ENCODE data around the gene PLCB3. TPM values are rescaled to one million over a fixed set of nuclear protein-coding genes. Genes with fewer than 3 reads are reported as not detected.

Gene PLCB3
- total and polyA plus RNA-seq, 9 donors = 9.9 to 17.6 (median 12.9) TPM

DNA sequence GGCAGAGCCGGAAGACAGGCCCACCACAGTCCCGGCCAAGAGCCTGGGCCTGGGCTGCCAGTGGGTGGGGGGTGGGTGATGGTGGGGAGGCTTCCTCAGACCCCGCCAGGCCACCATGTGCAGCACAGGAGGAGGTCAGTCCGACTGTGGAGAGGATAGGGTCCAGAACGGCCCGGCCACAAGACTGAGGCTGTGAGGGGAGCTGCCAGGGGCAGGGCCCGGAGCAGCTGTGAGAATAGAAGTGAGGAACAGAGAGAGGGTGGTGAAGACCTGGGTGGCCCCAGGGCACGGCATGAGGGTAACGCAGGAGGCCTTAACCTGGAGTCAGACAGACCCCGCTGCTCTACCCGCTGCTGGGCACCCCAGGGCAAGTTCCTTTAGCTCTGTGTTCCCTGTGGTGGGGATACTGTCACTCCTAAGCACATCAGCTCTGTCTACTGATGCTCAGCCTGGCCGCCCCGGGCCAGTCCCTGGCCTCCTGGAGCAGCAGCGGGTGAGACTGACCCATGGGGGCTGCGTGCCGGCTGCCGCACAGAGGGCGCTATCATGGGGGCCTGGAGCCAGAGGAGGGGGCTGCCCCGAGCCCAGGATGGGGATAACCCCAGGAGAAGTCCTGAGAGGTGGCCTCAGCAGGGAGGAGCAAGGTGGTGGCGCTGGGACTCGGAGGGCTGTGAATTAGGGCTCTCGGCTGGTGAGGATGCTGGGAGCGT is 43.1 kb upstream of the PLCB3 start:
- 71% methylated on average over 17 of the region's 23 CpGs for WGBS (ENCODE audit: insufficient coverage)
- Histone ChIP-seq H3K27me3 (ENCODE audit: control insufficient read depth, insufficient read depth, low read length) (no peaks in the 10 kb centered on the region), H3K36me3 (ENCODE audit: control insufficient read depth, insufficient read depth, low read length) (peaks cover 33% of the 10 kb centered on the region), H3K27ac (ENCODE audit: low read length) (peak overlapping the region; percentile 94), H3K4me3 (ENCODE audit: low read length) (peak overlapping the region; percentile 20), H3K9me3 (replicated peaks; ENCODE audit: control insufficient read depth, low read depth, low read length) (no peaks in the 10 kb centered on the region), H3K4me1 (ENCODE audit: control insufficient read depth, insufficient read depth, low read length) (peaks cover 59% of the 10 kb centered on the region)
- peak; percentile 33 for DNase-seq

DNA sequence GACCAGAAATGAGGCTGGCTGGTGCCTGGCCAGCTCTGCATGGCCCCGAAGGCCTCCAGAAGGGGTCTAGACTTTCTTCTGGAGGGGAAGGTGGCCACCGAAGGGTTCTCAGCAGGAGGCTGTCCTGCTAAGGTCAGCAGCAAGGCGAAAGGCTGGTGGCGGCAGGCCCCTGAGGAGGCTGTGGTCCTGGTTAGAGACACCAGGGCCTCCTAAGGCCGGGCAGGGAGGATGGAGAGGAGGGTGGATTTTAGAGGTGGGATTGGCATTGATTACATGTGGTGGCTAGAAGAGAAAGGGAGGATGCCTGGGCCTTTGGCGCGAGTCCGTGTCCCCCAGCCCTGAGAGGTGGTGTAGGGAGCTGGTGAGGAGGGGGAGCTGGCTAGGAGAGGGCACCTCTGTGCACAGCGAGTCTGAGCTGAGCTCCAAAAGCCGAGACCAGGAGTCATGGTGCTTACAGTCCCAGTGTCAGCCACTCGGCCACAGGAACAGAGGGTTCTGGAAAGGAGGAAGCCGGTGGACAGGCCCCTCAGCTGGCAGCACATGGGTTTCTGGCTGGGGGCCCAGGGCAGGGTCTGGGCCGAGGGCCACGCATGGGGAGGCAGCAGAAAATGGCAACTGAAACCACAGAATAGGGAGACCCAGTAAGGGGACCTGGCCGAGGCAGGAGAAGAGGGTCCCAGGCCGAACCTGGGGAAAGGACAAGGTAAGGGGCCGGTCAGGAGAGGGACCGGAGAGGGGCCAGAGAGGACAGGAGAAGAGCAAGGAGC is 42.4 kb upstream of the PLCB3 start:
- Histone ChIP-seq H3K4me1 (ENCODE audit: control insufficient read depth, insufficient read depth, low read length) (peaks cover 56% of the 10 kb centered on the region), H3K9me3 (replicated peaks; ENCODE audit: control insufficient read depth, low read depth, low read length) (no peaks in the 10 kb centered on the region), H3K4me3 (ENCODE audit: low read length) (no peak overlapping the region), H3K36me3 (ENCODE audit: control insufficient read depth, insufficient read depth, low read length) (peaks cover 26% of the 10 kb centered on the region), H3K27me3 (ENCODE audit: control insufficient read depth, insufficient read depth, low read length) (no peaks in the 10 kb centered on the region), H3K27ac (ENCODE audit: low read length) (peak overlapping the region; percentile 94)
- DNase-seq = peak; percentile 30
- 68% methylated on average over 18 of the region's 18 CpGs for WGBS (ENCODE audit: insufficient coverage)

DNA sequence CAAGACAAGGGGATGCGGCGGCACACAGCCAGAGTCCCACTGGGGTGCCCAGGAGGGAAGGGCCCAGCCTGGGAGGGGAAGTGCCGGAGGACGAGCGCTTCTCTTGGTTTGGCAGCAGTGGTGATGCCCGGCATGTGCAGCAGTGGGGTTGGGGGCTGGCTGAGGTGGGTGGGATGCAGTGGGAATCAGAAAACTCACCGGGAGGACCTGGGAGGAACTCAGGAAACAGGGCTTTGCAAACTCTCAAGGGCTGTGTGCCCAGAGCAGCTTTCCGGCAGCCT is 41.8 kb upstream of the PLCB3 start:
- Histone ChIP-seq H3K27me3 (ENCODE audit: control insufficient read depth, insufficient read depth, low read length) (no peaks in the 10 kb centered on the region), H3K36me3 (ENCODE audit: control insufficient read depth, insufficient read depth, low read length) (peaks cover 21% of the 10 kb centered on the region), H3K27ac (ENCODE audit: low read length) (no peak overlapping the region), H3K4me1 (ENCODE audit: control insufficient read depth, insufficient read depth, low read length) (peaks cover 50% of the 10 kb centered on the region), H3K4me3 (ENCODE audit: low read length) (no peak overlapping the region), H3K9me3 (replicated peaks; ENCODE audit: control insufficient read depth, low read depth, low read length) (no peaks in the 10 kb centered on the region)
- 83% methylated on average over 6 of the region's 8 CpGs for WGBS (ENCODE audit: insufficient coverage)
- no peak for DNase-seq

DNA sequence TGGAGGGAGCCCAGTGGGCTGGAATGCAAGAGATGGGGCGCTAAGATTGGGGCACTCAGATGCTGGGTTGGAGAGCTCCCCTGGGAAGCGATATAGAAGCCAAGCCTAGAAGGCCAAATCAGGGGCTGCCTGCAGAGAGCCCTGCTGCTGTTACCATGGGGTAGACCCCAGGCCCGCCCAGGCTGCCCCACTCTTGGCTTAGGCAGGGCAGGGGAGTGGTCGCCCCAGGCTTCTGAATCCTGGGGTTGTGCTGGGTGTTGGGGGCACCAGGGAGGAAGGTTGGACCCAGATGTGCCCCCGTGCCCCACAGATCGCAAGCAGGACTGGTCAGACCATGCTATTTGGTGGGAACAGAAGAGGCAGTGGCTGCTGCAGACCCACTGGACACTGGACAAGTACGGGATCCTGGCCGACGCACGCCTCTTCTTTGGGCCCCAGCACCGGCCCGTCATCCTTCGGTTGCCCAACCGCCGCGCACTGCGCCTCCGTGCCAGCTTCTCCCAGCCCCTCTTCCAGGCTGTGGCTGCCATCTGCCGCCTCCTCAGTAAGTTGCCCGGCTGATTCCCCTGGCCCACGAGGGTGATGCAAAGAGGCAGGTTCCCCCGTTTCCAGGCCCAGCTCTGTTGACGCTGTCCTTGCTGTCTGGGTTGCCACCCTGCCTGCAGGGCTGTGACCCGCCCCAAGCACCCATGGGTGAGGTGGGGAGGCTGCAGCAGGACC is 40.9 kb upstream of the PLCB3 start:
- DNase-seq = no peak
- no peaks in the 10 kb centered on the region for H3K9me3 ChIP-seq (replicated peaks; ENCODE audit: control insufficient read depth, low read depth, low read length)
- no peak overlapping the region for H3K27ac ChIP-seq (ENCODE audit: low read length)
- H3K4me3 ChIP-seq (ENCODE audit: low read length) = no peak overlapping the region
- 84% methylated on average over 23 of the region's 24 CpGs for WGBS (ENCODE audit: insufficient coverage)
- peaks cover 43% of the 10 kb centered on the region for H3K4me1 ChIP-seq (ENCODE audit: control insufficient read depth, insufficient read depth, low read length)
- no peaks in the 10 kb centered on the region for H3K27me3 ChIP-seq (ENCODE audit: control insufficient read depth, insufficient read depth, low read length)
- H3K36me3 ChIP-seq (ENCODE audit: control insufficient read depth, insufficient read depth, low read length) = peaks cover 16% of the 10 kb centered on the region

DNA sequence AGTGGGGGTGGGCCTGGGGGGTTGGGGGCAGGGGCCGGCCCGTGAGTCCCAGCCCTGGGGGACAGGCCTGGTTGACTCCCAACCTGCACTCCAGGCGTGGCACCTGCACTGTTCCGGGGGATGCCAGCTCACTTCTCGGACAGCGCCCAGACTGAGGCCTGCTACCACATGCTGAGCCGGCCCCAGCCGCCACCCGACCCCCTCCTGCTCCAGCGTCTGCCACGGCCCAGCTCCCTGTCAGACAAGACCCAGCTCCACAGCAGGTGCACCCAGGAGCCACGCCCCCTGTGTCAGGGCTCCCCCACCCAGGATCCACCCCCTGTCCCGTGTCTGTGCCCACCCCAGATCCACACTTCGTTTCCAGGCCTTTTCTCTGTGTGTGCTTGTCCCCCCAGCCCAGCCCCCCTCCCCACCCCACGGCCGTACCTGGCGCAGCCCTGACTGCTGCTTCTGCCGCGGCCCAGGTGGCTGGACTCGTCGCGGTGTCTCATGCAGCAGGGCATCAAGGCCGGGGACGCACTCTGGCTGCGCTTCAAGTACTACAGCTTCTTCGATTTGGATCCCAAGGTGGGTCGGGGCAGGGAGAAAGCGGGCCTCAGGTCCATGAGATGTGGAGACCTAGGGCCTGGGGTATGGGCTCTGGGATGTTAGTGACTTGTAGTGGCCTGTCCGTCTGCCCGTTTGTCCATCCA is 40.0 kb upstream of the PLCB3 start:
- Histone ChIP-seq H3K27me3 (ENCODE audit: control insufficient read depth, insufficient read depth, low read length) (no peaks in the 10 kb centered on the region), H3K27ac (ENCODE audit: low read length) (no peak overlapping the region), H3K9me3 (replicated peaks; ENCODE audit: control insufficient read depth, low read depth, low read length) (no peaks in the 10 kb centered on the region), H3K4me1 (ENCODE audit: control insufficient read depth, insufficient read depth, low read length) (peaks cover 38% of the 10 kb centered on the region), H3K4me3 (ENCODE audit: low read length) (no peak overlapping the region), H3K36me3 (ENCODE audit: control insufficient read depth, insufficient read depth, low read length) (peaks cover 8% of the 10 kb centered on the region)
- WGBS (ENCODE audit: insufficient coverage) = 78% methylated on average over 18 of the region's 30 CpGs
- no peak for DNase-seq

DNA sequence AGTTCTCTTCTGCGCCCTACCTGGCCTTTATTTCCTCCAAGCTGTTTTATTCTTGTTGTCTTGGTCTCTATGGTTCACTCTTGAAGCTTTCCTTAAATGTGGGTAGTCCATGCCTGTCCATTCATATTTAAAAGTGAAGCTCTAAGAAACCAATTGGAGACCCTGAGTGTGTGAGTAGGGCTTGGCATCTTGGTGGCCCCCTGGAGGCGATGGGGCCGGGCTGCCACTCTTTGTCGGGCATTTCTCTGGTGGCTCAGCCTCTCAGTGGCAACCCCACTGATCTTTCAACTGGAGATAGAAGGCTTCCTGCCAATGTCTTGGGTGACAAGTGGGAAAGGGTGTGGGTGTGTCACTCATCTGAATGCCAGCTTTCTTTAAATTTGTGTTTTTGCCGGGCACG is 34.5 kb upstream of the PLCB3 start:
- H3K4me1 ChIP-seq (ENCODE audit: control insufficient read depth, insufficient read depth, low read length) = peaks cover 16% of the 10 kb centered on the region
- H3K4me3 ChIP-seq (ENCODE audit: low read length) = no peak overlapping the region
- no peak overlapping the region for H3K27ac ChIP-seq (ENCODE audit: low read length)
- no peak for DNase-seq
- H3K36me3 ChIP-seq (ENCODE audit: control insufficient read depth, insufficient read depth, low read length) = peaks cover 14% of the 10 kb centered on the region
- no peaks in the 10 kb centered on the region for H3K27me3 ChIP-seq (ENCODE audit: control insufficient read depth, insufficient read depth, low read length)
- H3K9me3 ChIP-seq (replicated peaks; ENCODE audit: control insufficient read depth, low read depth, low read length) = no peaks in the 10 kb centered on the region
- 93% methylated on average over 3 of the region's 6 CpGs for WGBS (ENCODE audit: insufficient coverage)

DNA sequence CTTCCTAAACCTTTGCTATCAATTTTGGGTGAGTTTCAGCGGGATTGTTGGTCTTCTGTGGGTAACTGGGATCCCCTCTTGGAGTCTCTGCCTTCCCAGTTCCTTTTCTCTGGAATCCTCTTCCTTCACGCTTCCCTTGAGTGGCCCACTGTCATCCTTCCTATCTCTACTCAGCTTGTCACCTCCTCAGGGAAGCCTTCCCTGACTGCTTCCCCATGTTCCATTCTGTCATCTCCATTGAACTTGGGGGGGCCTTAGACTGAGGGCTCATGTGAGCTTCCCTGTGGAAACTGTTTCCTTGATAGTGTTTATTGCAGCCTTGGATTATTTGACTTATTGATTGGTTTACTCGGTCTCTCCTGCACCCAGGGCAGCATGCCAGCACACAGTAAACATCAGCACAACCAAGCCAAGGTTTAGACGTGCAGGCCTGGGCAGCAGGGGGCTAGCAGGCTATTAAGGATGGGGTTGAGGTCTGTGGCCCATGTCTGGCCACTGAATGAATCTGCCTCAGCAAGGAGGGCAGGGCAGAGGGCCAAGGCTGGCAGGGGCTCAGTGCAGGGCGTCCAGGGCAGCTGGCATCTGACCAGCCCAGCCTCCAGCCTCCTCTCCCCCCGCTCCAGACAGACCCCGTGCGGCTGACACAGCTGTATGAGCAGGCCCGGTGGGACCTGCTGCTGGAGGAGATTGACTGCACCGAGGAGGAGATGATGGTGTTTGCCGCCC is 32.5 kb upstream of the PLCB3 start:
- WGBS (ENCODE audit: insufficient coverage) = 47% methylated on average over 4 of the region's 11 CpGs
- no peaks in the 10 kb centered on the region for H3K27me3 ChIP-seq (ENCODE audit: control insufficient read depth, insufficient read depth, low read length)
- no peak overlapping the region for H3K27ac ChIP-seq (ENCODE audit: low read length)
- H3K4me3 ChIP-seq (ENCODE audit: low read length) = no peak overlapping the region
- H3K4me1 ChIP-seq (ENCODE audit: control insufficient read depth, insufficient read depth, low read length) = peaks cover 30% of the 10 kb centered on the region
- peaks cover 18% of the 10 kb centered on the region for H3K36me3 ChIP-seq (ENCODE audit: control insufficient read depth, insufficient read depth, low read length)
- H3K9me3 ChIP-seq (replicated peaks; ENCODE audit: control insufficient read depth, low read depth, low read length) = no peaks in the 10 kb centered on the region
- no peak for DNase-seq

DNA sequence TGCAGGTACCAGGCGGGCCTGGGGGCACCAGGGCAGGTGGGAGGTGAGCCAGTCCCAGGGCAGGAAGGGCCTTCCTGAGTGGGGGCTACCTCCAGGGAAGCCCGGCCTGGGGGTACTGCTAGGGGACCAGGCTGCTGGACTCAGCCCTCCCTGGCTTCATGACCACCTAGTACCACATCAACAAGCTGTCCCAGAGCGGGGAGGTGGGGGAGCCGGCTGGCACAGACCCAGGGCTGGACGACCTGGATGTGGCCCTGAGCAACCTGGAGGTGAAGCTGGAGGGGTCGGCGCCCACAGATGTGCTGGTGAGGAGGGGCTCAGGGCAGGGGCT is 32.0 kb upstream of the PLCB3 start:
- peaks cover 22% of the 10 kb centered on the region for H3K36me3 ChIP-seq (ENCODE audit: control insufficient read depth, insufficient read depth, low read length)
- WGBS (ENCODE audit: insufficient coverage) = no CpG with 5 or more reads among the region's 7 CpGs
- H3K9me3 ChIP-seq (replicated peaks; ENCODE audit: control insufficient read depth, low read depth, low read length) = no peaks in the 10 kb centered on the region

DNA sequence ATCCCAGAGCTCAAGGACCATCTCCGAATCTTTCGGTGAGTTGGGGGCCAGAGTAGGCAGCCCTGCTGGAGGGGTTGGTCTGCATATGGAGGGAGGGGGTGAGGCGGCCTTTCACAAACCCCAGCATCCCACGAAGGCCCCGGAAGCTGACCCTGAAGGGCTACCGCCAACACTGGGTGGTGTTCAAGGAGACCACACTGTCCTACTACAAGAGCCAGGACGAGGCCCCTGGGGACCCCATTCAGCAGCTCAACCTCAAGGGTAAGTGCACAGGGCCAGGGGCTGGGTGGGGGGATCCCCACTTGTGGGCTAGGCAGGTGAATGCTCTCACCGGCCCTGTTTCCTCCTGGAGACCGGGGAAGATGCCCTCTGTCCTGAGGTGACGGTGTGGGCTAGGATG is 31.6 kb upstream of the PLCB3 start:
- WGBS (ENCODE audit: insufficient coverage) = 86% methylated on average over 7 of the region's 10 CpGs
- Histone ChIP-seq H3K36me3 (ENCODE audit: control insufficient read depth, insufficient read depth, low read length) (peaks cover 26% of the 10 kb centered on the region), H3K9me3 (replicated peaks; ENCODE audit: control insufficient read depth, low read depth, low read length) (no peaks in the 10 kb centered on the region)

More for the DNA sequence above, 32.0 kb upstream of the PLCB3 start:
- Histone ChIP-seq H3K27me3 (ENCODE audit: control insufficient read depth, insufficient read depth, low read length) (no peaks in the 10 kb centered on the region), H3K27ac (ENCODE audit: low read length) (no peak overlapping the region), H3K4me3 (ENCODE audit: low read length) (no peak overlapping the region), H3K4me1 (ENCODE audit: control insufficient read depth, insufficient read depth, low read length) (peaks cover 36% of the 10 kb centered on the region)
- DNase-seq = no peak

More for the DNA sequence above, 31.6 kb upstream of the PLCB3 start:
- Histone ChIP-seq H3K4me3 (ENCODE audit: low read length) (no peak overlapping the region), H3K4me1 (ENCODE audit: control insufficient read depth, insufficient read depth, low read length) (peaks cover 40% of the 10 kb centered on the region), H3K27ac (ENCODE audit: low read length) (no peak overlapping the region), H3K27me3 (ENCODE audit: control insufficient read depth, insufficient read depth, low read length) (no peaks in the 10 kb centered on the region)
- no peak for DNase-seq
